Psoas muscle (tissue), 8 donors: ENCODE measurements around the gene C5orf15. TPM values are rescaled to one million over a fixed set of nuclear protein-coding genes. Genes with fewer than 3 reads are reported as not detected.

Experiments used
- ATAC-seq, 4 donors: fragments of 200-7000 bp; cut with Tn5 transposase; one replicate each; pipeline ENCODE4 v1.9.1; 2020; ENCODE audit warnings: moderate library complexity in 3 of 4, mild to moderate bottlenecking in 2 of 4
- DNase-seq, 2 donors: peaks; one replicate each; pipeline ENCODE4 v3.0.0-alpha.2; 2020
- H3K27ac ChIP-seq: fragments of 200-600 bp; one replicate; pipeline ENCODE4 v1.8.0; 2022
- H3K27me3 ChIP-seq, 3 donors: fragments of 200-600 bp in 1 of 3; one replicate each; pipeline versions ENCODE4 v1.6.1 to v1.8.0; 2013 to 2022; ENCODE audit warnings: low read length in 2 of 3, mild to moderate bottlenecking in 2 of 3, moderate library complexity in 1 of 3; ENCODE audit not compliant: insufficient read depth in 3 of 3
- H3K36me3 ChIP-seq, 2 donors: fragments of 200-600 bp in 1 of 2; one replicate each; pipeline versions ENCODE4 v1.6.1 to v1.8.0; 2013 to 2022; ENCODE audit warnings: low read depth in 1 of 2, mild to moderate bottlenecking in 1 of 2, moderate library complexity in 1 of 2; ENCODE audit not compliant: insufficient read depth in 1 of 2
- H3K4me1 ChIP-seq: fragments of 200-600 bp; one replicate; pipeline ENCODE4 v1.8.0; 2022
- H3K4me3 ChIP-seq: fragments of 200-600 bp; one replicate; pipeline ENCODE4 v1.8.0; 2022; ENCODE audit warnings: mild to moderate bottlenecking
- H3K9me3 ChIP-seq: fragments of 200-600 bp; one replicate; pipeline ENCODE4 v1.8.0; 2022
- CTCF ChIP-seq: fragments of 200-600 bp; IDR thresholded peaks from one replicate; pipeline ENCODE4 v1.8.0; 2022; ENCODE audit warnings: antibody characterized with exemption
- WGBS, 3 donors: extraction: QIAGEN DNeasy Blood & Tissue Kit; methylation state at CpG; one replicate each; pipeline versions ENCODE4 v1.1.6 to v1.1.7; 2013; 5-methylcytosine and 5-hydroxymethylcytosine counted together
- intact Hi-C, 2 donors: fragments of 100-400 bp; cut with DNase I; formaldehyde crosslinking; loops; one replicate each; pipeline versions ENCODE4 v1.11.0 to v1.14.2; 2022
- polyA plus RNA-seq, 3 donors: library from polyadenylated mRNA; stranded (reverse); fragments of 200-250 nt; gene quantifications; one replicate each; pipeline ENCODE4 v1.2.3, GENCODE V29; 2013
- total RNA-seq, 4 donors: library from RNA; stranded (reverse); fragmentation: NEBNext Ultra II Directional in 2 of 4; extraction: Animal tissue kit (Norgen Biotek cat#: 25700) in 2 of 4; gene quantifications; one replicate each; pipeline versions ENCODE4 v1.2.1 to v1.2.4, GENCODE V29; 2021 to 2023
- donor health status: healthy with polysubstance abuse.
- donor health status: DM: no; HTN: no; CAD: no; lungs with moderate emphysema.
- donor health status: Bipolar disorder and iron deficiency.
- donor health status: healthy.
- donor health status: DM: yes; HTN: yes; CAD: no.
- donor health status: DM: no; HTN: no; CAD: no.
- donor health status: DM: no; HTN: no; CAD: no.
- donor health status: DM: yes; HTN: yes; CAD: no.

Gene C5orf15
- total and polyA plus RNA-seq, 7 donors: 12.7 to 29.8 (median 13.9) TPM

GRCh38 chr5:133932441-133933168 lies 35.8 kb downstream of the C5orf15 start:
- Histone ChIP-seq H3K4me1 (no peaks in the 10 kb centered on the region), H3K4me3 (no peak overlapping the region), H3K36me3 (no peaks in the 10 kb centered on the region), H3K27ac (no peak overlapping the region), H3K9me3 (no peaks in the 10 kb centered on the region), H3K27me3 (no peaks in the 10 kb centered on the region)
- DNase-seq: no peak
- WGBS, 3 donors: 84 to 90% (median 86%) methylated on average over 13 of the region's 13 CpGs
- no peak for TF ChIP-seq CTCF
- no peak for ATAC-seq
- intact Hi-C loops: no loop called here

GRCh38 chr5:133931546-133931945 lies 36.9 kb downstream of the C5orf15 start:
- intact Hi-C loops: no loop called here
- WGBS, 3 donors: 94 to 97% (median 94%) methylated on average over 5 of the region's 5 CpGs
- Histone ChIP-seq H3K4me1 (no peaks in the 10 kb centered on the region), H3K9me3 (no peaks in the 10 kb centered on the region), H3K27ac (no peak overlapping the region), H3K4me3 (no peak overlapping the region), H3K27me3 (no peaks in the 10 kb centered on the region), H3K36me3 (no peaks in the 10 kb centered on the region)
- no peak for TF ChIP-seq CTCF
- no peak for DNase-seq
- no peak for ATAC-seq

GRCh38 chr5:133930813-133931090 lies 37.7 kb downstream of the C5orf15 start:
- no peak for TF ChIP-seq CTCF
- Histone ChIP-seq H3K9me3 (no peaks in the 10 kb centered on the region), H3K36me3 (no peaks in the 10 kb centered on the region), H3K27me3 (peaks cover 0 to 2% (median 0%) of the 10 kb centered on the region in 3 donors), H3K4me1 (no peaks in the 10 kb centered on the region), H3K27ac (no peak overlapping the region), H3K4me3 (no peak overlapping the region)
- intact Hi-C loops: no loop called here
- WGBS, 3 donors: 48 to 79% (median 55%) methylated on average over 3 of the region's 3 CpGs
- ATAC-seq: no peak
- DNase-seq: no peak

GRCh38 chr5:133930061-133930812 lies 38.2 kb downstream of the C5orf15 start:
- 65 to 78% (median 70%) methylated on average over 16 of the region's 16 CpGs for WGBS, 3 donors
- Histone ChIP-seq H3K27me3 (peaks cover 0 to 2% (median 0%) of the 10 kb centered on the region in 3 donors), H3K36me3 (no peaks in the 10 kb centered on the region), H3K9me3 (no peaks in the 10 kb centered on the region), H3K27ac (no peak overlapping the region), H3K4me3 (no peak overlapping the region), H3K4me1 (no peaks in the 10 kb centered on the region)
- ATAC-seq (no peak), DNase-seq (peak in 1 of 2 donors; percentile 32)
- no peak for TF ChIP-seq CTCF
- intact Hi-C loops: no loop called here
